HL-60 (cell line): ENCODE measurements around the gene OSBPL10.

Source experiments
- CTCF ChIP-seq: IDR thresholded peaks from one replicate; pipeline ENCODE4 v1.5.1; 2011; ENCODE audit warnings: low read length, control low read depth, inconsistent platforms; ENCODE audit not compliant: insufficient read depth
- GABPA ChIP-seq: IDR thresholded peaks from 2 replicates; pipeline ENCODE4 v1.6.1; 2012; ENCODE audit warnings: low read depth
- POLR2AphosphoS5 ChIP-seq: IDR thresholded peaks from 2 replicates; pipeline ENCODE4 v1.6.1; 2012; ENCODE audit warnings: low read depth
- REST ChIP-seq: IDR thresholded peaks from 2 replicates; pipeline ENCODE4 v1.6.1; 2012; ENCODE audit warnings: low read depth; ENCODE audit not compliant: insufficient replicate concordance

GRCh38 chr3:31895471-31895870, 85.6 kb downstream of the OSBPL10 start:
- TF ChIP-seq CTCF (no peak), POLR2AphosphoS5 (no peak), REST (no peak), GABPA (no peak)
